Hepatocyte (in vitro differentiated cells): ENCODE measurements around the gene ASS1.

ENCODE experiments used
- EZH2phosphoT487 ChIP-seq: fragments of 200-600 bp; sonication (generic); IDR thresholded peaks from one replicate; pipeline ENCODE4 v1.6.1; 2018; ENCODE audit warnings: antibody characterized with exemption, mild to moderate bottlenecking, low read depth, moderate library complexity; ENCODE audit not compliant: unreplicated experiment, severe bottlenecking
- TF ChIP-seq, protein P1 (sequence below): fragments of 200-600 bp; sonication (generic); IDR thresholded peaks from 2 replicates; pipeline ENCODE4 v1.5.1; 2016; ENCODE audit warnings: antibody characterized with exemption, mild to moderate bottlenecking; ENCODE audit not compliant: poor library complexity

DNA sequence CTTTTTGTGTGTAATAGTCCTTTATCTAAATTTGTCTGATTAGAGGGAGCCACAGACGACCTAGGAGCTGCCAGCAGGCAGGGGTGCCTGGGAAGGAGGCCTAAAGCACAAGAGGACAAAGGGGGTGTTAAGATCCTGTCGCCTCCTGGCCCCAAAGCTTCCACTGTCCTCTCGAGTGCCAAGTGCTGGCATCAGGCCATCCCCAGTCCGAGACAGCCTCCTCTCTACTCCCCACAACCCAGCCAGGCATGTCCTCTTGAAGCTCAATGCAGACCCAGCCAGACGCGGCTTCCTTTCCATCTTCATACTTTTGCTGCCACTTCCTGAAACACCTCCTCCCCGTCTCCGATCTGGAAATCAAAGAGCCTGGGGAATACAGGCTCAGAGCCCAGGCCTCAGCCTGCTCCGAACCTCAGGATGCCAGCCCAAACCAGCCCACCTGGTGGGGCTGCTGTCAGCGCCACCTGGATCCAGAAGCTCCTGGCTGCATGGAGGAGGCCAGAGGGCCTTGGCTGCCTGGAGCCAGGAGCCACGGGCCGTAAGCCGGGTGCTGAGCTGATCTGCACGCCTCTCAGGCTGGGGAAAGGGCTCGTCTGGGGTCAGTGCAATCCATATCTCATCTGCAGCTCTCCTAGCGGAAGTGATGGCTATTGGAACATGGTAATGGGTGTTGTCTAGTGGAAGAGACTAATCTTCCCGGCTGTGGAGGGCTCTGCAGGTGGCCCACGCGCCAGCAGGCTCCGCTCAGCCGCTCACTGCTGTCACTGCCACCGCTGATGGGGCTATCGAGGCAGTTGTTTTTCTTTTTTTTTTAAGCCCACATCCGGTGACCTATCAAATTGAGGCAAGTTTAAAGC, 74.4 kb downstream of the ASS1 start:
- TF ChIP-seq, protein P1, sequence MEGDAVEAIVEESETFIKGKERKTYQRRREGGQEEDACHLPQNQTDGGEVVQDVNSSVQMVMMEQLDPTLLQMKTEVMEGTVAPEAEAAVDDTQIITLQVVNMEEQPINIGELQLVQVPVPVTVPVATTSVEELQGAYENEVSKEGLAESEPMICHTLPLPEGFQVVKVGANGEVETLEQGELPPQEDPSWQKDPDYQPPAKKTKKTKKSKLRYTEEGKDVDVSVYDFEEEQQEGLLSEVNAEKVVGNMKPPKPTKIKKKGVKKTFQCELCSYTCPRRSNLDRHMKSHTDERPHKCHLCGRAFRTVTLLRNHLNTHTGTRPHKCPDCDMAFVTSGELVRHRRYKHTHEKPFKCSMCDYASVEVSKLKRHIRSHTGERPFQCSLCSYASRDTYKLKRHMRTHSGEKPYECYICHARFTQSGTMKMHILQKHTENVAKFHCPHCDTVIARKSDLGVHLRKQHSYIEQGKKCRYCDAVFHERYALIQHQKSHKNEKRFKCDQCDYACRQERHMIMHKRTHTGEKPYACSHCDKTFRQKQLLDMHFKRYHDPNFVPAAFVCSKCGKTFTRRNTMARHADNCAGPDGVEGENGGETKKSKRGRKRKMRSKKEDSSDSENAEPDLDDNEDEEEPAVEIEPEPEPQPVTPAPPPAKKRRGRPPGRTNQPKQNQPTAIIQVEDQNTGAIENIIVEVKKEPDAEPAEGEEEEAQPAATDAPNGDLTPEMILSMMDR: no peak
- TF ChIP-seq EZH2phosphoT487: no peak
